Stimulated activated memory B cell treated with anti-CD40 and anti-IgM and Interleukin-4, amounts not matched to agents 10 μg/mL and 1 μg/mL and 100 μg/mL, for 72 hours (primary cell): ENCODE results near the gene EOGT.

ENCODE experiments used
- ATAC-seq: fragments of 150-1000 bp; cut with Tn5 transposase; 2 replicates; pipeline ENCODE4 v1.10.0; 2021
- H3K27ac Mint-ChIP-seq: one replicate; pipeline ENCODE4 v1.8.0; 2022; ENCODE audit warnings: mild to moderate bottlenecking, mixed read lengths
- H3K27me3 Mint-ChIP-seq: one replicate; pipeline ENCODE4 v1.8.0; 2022; ENCODE audit warnings: mixed read lengths
- H3K36me3 Mint-ChIP-seq: one replicate; pipeline ENCODE4 v1.8.0; 2022; ENCODE audit warnings: mixed read lengths
- H3K4me1 Mint-ChIP-seq: one replicate; pipeline ENCODE4 v1.8.0; 2022; ENCODE audit warnings: mixed read lengths
- H3K4me3 Mint-ChIP-seq: one replicate; pipeline ENCODE4 v1.8.0; 2022; ENCODE audit warnings: mild to moderate bottlenecking, moderate library complexity, mixed read lengths
- H3K9me3 Mint-ChIP-seq: one replicate; pipeline ENCODE4 v1.8.0; 2022; ENCODE audit warnings: mixed read lengths

Gene EOGT

DNA sequence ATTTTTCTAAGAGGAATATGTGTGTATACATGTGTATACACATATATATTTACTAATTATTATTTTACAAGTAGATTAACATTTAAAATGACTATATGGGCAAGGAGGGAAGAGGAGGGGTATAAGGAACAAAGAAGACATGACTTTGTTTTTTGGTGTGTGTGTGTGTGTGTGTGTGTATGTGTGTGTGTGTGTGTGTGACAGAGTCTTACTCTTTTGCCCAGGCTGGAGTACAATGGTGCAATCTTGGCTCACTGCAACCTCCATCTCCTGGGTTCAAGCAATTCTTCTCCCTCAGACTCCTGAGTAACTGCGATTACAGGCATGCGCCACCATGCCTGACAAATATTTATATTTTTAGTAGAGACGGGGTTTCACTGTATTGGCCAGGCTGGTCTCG is 2.6 kb upstream of the EOGT start:
- H3K4me1 Mint-ChIP-seq: peaks cover 5% of the 10 kb centered on the region
- H3K27ac Mint-ChIP-seq: no peak overlapping the region
- no peak overlapping the region for H3K4me3 Mint-ChIP-seq
- peaks cover 5% of the 10 kb centered on the region for H3K36me3 Mint-ChIP-seq
- ATAC-seq: no peak
- H3K27me3 Mint-ChIP-seq: no peaks in the 10 kb centered on the region
- H3K9me3 Mint-ChIP-seq: no peaks in the 10 kb centered on the region

DNA sequence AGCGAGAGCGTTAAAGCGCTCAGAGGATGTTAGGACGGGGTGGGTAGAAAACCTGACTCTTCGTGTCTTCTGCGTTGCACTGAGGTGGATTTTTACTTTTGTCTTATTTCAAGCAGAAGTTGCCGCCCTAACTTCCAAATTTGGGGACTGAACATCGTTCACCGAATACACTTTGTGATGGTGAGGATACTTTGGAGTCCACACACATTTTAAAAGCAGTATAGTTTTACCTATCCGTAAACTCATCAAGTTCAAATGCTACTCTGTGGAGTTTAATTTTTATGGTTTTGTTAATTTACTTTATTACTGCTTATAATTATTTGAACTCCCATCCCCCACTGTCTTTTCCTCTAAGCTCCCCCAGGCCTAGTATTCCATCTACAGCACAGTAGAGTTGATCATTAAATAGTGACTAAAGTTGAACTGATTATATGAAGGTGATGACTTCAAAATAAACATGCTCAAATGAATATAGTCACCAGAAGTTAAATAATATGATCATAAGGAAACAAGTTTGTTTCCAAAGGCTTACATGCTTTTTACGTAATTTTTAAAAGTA is 617 bp upstream of the EOGT start:
- no peaks in the 10 kb centered on the region for H3K9me3 Mint-ChIP-seq
- ATAC-seq: no peak
- peaks cover 5% of the 10 kb centered on the region for H3K4me1 Mint-ChIP-seq
- peaks cover 5% of the 10 kb centered on the region for H3K36me3 Mint-ChIP-seq
- H3K4me3 Mint-ChIP-seq: peak overlapping the region; percentile 88
- H3K27me3 Mint-ChIP-seq: no peaks in the 10 kb centered on the region
- peak overlapping the region; percentile 69 for H3K27ac Mint-ChIP-seq

DNA sequence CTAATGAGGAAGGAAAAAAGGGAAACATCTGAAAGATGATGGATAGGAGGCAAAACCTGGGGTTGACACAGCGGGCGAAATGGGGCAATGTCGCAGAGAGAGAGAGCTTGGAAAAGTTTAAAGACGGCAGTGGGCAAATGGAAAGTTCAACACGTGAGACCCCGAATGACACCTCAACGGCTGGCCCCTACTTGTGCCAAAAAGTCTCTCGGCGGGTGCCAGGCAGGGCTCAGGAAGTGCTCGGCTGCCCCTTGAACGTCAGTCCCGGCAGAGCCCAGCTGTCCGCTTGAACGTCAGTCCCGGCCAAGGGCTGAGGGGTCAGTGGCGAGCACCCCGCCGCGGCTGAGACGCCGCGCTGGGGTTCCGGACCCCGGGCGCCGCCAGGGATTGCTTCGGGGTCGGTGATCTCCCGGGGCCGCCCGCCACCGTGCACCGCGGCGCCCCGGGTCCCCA is 658 bp downstream of the EOGT start:
- peaks cover 16% of the 10 kb centered on the region for H3K36me3 Mint-ChIP-seq

DNA sequence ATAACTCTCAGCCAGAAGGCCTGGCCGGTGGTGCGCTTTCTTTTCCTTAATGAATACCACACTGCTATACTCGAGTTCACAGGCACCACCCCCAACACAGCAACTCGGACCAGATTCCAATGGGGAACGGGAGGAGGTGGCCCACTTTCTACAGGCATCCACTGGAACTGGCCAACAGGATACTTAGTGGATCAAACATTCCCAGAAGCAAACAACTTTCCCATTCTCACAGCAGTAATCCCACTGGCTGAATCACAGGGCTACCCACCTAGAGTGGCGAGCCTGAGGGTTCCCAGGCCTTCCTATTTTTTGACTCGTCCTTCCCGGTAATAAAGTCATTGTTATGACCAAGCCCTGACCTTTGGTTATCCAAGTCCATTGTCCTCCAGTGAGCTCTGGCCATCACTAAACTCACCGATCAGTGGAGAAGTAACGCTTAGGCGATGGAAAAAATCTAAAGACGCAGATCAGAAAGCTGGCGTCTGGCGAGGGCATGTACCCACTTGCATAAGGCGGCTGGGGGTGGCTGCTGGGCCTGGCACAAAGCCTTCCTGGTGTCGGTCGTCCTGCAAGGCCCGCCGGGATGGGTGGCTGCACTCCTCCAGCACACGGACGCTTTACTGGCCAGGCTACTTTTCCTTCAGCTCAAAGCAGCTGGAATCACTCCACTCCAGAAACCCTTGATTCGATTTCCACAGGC is 1.2 kb downstream of the EOGT start:
- peak overlapping the region; percentile 69 for H3K27ac Mint-ChIP-seq
- peaks cover 5% of the 10 kb centered on the region for H3K4me1 Mint-ChIP-seq

More for the DNA sequence above, 658 bp downstream of the EOGT start:
- Mint-ChIP-seq H3K9me3 (no peaks in the 10 kb centered on the region), H3K27ac (peak overlapping the region; percentile 69), H3K27me3 (no peaks in the 10 kb centered on the region), H3K4me1 (peaks cover 5% of the 10 kb centered on the region), H3K4me3 (peak overlapping the region; percentile 80)
- no peak for ATAC-seq

DNA sequence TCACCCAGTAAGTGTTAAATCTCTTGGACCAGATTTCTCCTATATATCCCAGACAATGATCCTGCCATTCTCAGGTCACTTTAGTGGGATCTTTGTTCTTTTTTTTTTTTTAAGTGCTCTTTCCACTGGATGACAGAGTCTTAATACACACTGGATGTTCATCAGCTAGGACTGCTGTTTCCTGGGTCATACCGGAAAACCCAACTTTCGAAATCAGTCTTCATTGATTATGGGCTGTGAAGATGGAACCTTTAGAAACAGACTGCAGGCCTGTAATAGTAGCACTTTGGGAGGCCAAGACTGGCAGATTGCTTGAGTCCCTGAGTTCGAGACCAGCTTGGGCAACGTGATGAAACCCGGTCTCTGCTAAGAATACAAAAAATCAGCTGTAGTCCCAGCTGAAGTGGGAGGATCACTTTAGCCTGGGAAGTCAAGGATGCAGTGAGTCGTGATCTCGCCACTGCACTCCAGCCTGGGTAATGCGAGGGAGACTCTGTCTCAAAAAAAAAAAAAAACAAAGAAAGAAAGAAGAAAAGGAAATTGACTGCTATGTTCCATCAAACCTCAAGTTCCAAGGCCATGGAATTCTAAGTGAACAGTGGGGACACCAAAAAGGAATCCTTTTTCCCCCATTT is 2.3 kb downstream of the EOGT start:
- Mint-ChIP-seq H3K4me1 (peaks cover 5% of the 10 kb centered on the region), H3K27me3 (no peaks in the 10 kb centered on the region), H3K9me3 (no peaks in the 10 kb centered on the region), H3K27ac (no peak overlapping the region), H3K36me3 (peaks cover 13% of the 10 kb centered on the region), H3K4me3 (no peak overlapping the region)
- no peak for ATAC-seq

More for the DNA sequence above, 1.2 kb downstream of the EOGT start:
- no peak for ATAC-seq
- no peaks in the 10 kb centered on the region for H3K9me3 Mint-ChIP-seq
- H3K27me3 Mint-ChIP-seq: no peaks in the 10 kb centered on the region
- peak overlapping the region; percentile 80 for H3K4me3 Mint-ChIP-seq
- peaks cover 11% of the 10 kb centered on the region for H3K36me3 Mint-ChIP-seq

DNA sequence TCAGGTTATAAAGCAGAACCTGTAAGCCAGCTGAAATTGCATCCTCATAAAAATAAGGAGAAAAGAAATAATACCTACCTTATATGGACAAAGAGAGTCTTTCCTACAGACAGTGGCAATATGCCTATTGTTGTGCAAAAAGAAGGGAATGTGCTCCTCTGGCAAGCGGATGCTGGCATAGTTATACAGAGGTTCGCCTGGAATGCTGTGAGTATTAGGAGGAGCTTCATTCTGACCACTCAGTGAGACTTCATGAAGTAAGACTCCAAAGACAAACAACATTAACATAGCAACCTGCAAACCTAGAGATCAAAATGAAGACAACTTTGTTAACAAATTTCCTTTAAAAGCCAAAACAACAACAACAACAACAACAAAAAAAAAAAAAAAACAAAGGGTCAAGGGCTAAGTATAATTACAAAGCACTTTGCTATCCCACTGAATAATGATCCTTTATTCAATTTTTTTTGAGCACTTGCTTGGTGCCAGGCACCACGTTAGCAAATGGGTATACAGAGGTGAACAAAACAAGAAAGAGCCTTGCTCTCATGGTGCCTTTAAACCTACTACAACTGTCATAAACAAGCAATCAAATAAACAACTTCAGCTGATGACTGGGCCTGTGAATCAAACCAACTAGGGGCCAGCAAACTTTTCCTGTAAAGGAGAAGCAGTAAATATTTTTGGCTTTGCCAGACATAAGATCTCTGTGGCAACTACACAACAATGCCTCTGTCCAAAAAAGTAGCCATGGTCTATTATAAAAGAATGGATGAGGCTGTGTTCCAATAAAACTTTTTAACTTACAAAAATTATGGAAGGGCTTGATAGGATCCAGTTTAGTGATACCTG is 3.7 kb downstream of the EOGT start:
- no peak for ATAC-seq
- Mint-ChIP-seq H3K4me1 (peaks cover 5% of the 10 kb centered on the region), H3K36me3 (peaks cover 27% of the 10 kb centered on the region), H3K27ac (no peak overlapping the region), H3K27me3 (no peaks in the 10 kb centered on the region), H3K9me3 (no peaks in the 10 kb centered on the region), H3K4me3 (no peak overlapping the region)

DNA sequence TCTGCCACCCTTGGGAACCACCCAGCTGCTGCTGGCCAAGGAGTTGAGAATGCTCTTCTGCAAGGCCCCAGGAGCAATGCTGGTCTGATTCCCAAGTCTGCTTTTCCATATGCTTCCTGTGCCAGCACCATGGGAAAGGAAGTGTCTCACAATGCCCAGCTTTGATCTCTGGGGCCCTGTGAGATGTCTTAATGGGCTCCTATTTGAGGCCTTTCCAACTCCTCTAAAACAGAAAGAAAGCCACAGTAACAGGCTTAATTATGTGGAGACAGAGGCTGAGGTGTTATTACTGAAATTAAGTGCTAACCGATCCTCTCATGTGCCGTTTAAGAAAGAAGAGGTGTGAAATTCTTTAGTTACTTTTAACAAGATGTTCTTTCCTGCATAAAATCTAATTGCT is 4.5 kb downstream of the EOGT start:
- H3K36me3 Mint-ChIP-seq: peaks cover 30% of the 10 kb centered on the region
- H3K4me1 Mint-ChIP-seq: no peaks in the 10 kb centered on the region
- ATAC-seq: no peak
- H3K4me3 Mint-ChIP-seq: no peak overlapping the region
- H3K9me3 Mint-ChIP-seq: no peaks in the 10 kb centered on the region
- no peaks in the 10 kb centered on the region for H3K27me3 Mint-ChIP-seq
- H3K27ac Mint-ChIP-seq: no peak overlapping the region

DNA sequence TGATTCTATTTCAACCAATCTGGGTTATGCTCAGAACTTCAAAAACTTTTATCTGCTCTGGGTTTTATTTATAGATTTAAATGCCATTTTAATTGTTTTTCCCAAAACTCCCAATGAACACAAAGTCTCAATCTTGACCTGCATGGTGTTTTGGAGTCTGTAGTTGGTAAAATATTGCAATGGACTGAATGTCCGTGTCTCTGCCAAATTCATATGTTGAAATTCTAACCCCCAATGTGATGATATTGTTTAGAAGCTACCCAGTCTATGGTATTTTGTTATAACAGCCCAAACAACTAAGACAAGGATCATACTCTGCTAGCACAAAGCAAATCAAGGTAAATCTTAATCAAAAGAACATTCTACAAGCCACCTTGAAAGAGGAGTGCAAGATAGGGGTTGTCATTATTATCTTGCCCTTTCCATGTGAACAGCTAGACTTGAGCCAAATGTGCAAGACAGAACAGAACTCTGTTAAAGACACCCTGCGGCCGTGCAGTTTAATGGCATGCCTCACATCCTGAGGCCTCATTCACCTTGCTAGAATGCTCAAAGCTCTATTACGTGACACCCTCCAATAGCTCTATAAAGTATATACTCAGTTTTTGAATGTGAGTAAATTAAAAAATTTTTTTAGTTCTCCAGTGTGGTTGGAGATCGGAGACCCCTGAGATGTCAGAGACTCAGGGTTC is 7.5 kb downstream of the EOGT start:
- Mint-ChIP-seq H3K27ac (no peak overlapping the region), H3K4me1 (no peaks in the 10 kb centered on the region), H3K9me3 (no peaks in the 10 kb centered on the region), H3K27me3 (no peaks in the 10 kb centered on the region), H3K36me3 (peaks cover 56% of the 10 kb centered on the region), H3K4me3 (no peak overlapping the region)
- ATAC-seq: no peak

DNA sequence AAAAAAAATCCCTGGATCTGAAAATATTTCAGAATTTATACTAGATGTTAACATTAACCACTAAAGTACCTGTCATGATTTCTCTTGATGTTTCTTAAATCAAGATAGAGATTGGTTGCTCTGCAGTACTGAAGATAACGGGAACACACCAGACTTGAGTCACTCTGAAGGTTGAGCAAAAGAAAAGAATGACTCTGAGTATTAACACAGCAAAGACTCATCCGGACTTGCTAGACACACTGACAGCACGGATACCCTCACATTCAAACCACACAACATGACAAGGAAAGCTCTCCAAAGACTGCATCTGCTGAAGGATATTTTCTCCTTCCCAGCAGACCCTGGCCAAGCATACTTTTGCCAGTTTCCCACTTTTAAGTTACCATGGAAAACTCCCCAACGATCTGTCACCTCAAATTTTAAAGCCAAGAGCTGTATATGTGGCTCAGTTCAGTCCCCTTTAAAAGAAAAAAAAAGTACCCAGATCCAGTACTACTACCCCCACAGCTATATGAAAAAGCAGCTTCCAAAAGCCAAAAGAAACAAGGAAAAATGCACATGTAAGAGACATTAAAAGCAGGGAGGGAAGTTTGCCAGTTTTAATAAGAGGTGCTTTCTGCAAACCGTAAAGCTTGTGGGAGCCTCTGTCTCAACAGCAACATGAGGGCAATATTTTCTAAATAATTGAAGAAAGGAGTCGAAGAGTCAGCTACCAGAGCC is 8.3 kb downstream of the EOGT start:
- Mint-ChIP-seq H3K4me3 (no peak overlapping the region), H3K9me3 (no peaks in the 10 kb centered on the region), H3K27ac (no peak overlapping the region), H3K4me1 (no peaks in the 10 kb centered on the region), H3K27me3 (no peaks in the 10 kb centered on the region), H3K36me3 (peaks cover 58% of the 10 kb centered on the region)
- no peak for ATAC-seq

DNA sequence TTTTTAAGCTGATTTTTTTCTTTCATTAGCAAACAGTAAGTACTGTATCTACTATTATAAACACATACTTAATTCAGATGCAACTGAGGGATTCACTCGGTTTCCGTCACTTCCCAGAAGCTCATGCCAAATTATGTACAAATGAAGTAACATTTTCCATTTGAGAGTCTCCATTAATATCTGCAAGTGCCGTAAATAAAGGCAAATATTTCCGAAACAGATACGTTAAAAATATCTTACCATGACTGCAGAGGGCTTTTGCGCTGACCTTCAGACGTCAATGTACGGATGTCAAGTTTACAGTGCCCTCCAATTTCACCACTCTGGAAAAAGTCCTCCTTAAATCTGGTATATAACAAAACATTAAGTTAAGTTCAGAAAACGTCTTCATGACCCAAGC is 9.3 kb downstream of the EOGT start:
- Mint-ChIP-seq H3K36me3 (peaks cover 65% of the 10 kb centered on the region), H3K4me1 (no peaks in the 10 kb centered on the region), H3K4me3 (no peak overlapping the region), H3K9me3 (no peaks in the 10 kb centered on the region), H3K27ac (no peak overlapping the region), H3K27me3 (no peaks in the 10 kb centered on the region)
- no peak for ATAC-seq

DNA sequence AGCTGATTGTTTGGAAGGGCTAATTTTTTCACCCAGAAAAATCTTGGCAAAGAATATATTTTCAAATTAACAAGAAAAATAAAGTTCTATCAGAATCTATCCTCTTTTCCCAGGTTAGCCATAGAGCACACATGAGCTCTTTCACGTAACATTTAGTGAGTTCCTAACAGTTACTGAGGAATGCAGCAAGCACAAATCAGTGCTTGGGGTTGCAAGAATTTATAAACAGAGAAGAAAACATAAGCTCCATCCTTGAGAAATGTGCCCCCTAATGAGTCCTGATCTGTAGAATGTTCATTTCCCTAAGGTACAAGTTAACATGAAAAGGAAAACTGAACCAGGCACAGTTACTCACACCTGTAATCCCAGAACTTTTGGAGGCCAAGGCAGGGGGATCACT is 13.9 kb downstream of the EOGT start:
- H3K36me3 Mint-ChIP-seq: peaks cover 68% of the 10 kb centered on the region
- H3K27me3 Mint-ChIP-seq: no peaks in the 10 kb centered on the region
- H3K4me3 Mint-ChIP-seq: no peak overlapping the region
- no peak overlapping the region for H3K27ac Mint-ChIP-seq
- no peak for ATAC-seq
- H3K9me3 Mint-ChIP-seq: no peaks in the 10 kb centered on the region
- H3K4me1 Mint-ChIP-seq: no peaks in the 10 kb centered on the region

DNA sequence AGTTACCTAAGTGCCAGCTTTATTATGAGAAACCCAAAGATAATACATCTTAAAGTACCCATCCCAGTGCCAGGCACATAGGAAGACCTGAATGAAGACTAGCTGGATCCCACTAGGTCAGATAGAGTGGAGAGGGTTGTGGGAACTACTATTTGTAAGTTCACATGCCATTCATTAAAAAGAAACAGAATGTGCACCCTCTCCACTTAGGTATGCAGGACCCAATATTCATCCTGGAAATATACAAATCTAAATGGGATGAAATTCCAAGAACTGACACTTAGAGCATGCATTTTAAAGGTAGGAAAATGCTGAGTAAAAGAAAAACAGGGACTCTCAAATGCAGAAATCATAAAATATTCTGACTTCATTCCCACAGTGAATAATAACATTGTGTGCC is 14.3 kb downstream of the EOGT start:
- Mint-ChIP-seq H3K4me1 (no peaks in the 10 kb centered on the region), H3K4me3 (no peak overlapping the region), H3K27ac (no peak overlapping the region), H3K9me3 (no peaks in the 10 kb centered on the region), H3K36me3 (peaks cover 72% of the 10 kb centered on the region), H3K27me3 (no peaks in the 10 kb centered on the region)
- ATAC-seq: no peak

DNA sequence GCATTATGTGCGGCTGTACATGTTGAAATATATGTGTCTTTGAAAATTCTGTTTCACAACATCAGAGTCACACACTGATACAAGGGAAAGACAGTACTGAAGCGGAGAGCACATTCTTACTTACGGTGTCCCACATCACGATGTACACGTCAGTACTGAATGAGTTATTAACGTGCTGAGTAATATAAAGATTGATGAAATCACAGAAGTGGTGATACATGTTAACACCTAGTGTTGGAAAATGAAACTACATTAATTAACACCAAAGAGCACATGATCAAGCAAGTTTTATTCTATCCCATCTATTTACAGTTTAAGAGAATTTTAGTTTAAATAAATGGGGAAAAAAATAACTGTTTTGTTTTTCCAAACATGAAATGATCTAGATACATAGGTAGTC is 15.6 kb downstream of the EOGT start:
- no peaks in the 10 kb centered on the region for H3K27me3 Mint-ChIP-seq
- H3K4me1 Mint-ChIP-seq: no peaks in the 10 kb centered on the region
- no peak overlapping the region for H3K4me3 Mint-ChIP-seq
- ATAC-seq: no peak
- H3K27ac Mint-ChIP-seq: no peak overlapping the region
- H3K36me3 Mint-ChIP-seq: peaks cover 77% of the 10 kb centered on the region
- peaks cover 7% of the 10 kb centered on the region for H3K9me3 Mint-ChIP-seq

DNA sequence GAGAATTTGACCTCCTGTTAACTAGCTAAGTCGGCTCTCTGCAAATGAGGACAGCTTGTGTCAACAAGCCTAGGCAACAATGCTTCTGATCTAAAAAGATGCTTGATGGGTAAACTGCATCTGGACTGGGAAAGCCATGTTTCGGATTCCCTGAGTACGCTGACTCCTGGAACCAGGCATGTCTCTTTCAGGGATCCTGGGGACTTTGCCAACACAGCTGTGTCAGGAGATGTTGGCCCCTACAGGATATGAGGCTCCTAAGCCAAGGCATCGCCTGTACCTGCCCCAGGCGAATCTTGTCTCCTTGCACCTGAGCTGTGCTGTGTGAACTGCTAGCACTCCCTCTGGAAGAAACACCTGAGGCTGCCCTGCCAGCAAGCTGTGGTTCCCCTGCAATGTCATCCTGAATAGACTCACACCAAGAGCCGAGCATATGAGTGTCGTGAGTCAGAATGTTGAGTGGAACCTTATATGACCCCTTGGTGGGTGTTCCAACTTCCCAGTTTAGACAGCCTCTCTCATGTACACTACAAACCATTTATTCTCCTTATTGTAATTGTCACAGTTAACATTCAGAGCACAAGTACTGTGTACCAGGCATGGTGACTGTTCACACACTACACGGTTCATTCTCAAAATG is 17.0 kb downstream of the EOGT start:
- Mint-ChIP-seq H3K9me3 (peaks cover 9% of the 10 kb centered on the region), H3K27me3 (no peaks in the 10 kb centered on the region), H3K27ac (no peak overlapping the region), H3K4me3 (no peak overlapping the region), H3K4me1 (no peaks in the 10 kb centered on the region), H3K36me3 (peaks cover 78% of the 10 kb centered on the region)
- ATAC-seq: no peak
